Measurements from ENCODE around the gene SERPINA9.

The SERPINA9 gene

DNA sequence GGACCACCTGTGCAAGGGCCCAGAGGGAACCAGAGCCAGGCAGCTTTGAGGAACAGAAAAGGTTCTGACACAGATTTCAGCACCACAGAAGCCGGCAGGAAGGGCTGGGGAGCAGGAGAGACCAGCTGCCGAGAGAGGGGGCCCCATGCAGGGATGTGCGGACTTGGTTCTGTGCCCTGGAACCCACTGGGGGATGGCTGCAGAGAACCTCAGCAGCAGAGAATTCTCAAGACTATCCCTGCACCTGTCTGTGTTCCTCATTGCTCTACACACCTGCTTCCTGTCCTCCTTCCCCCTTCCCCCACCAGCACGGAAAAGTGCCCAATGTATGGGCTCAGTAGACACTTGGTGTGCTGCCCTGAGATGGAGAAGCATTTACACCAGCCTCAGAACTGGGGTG, 3.2 kb downstream of the SERPINA9 start:
- Histone ChIP-seq H3K4me3 (replicated peaks; ENCODE audit: low read depth, low read length) (no peak overlapping the region), H3K27me3 (replicated peaks; ENCODE audit: control insufficient read depth, insufficient read depth, low read length) (no peaks in the 10 kb centered on the region; the same call in 1 of the 2 replicates), H3K36me3 (ENCODE audit: control insufficient read depth, insufficient read depth, low read length) (no peaks in the 10 kb centered on the region)
- TF ChIP-seq, protein P1, sequence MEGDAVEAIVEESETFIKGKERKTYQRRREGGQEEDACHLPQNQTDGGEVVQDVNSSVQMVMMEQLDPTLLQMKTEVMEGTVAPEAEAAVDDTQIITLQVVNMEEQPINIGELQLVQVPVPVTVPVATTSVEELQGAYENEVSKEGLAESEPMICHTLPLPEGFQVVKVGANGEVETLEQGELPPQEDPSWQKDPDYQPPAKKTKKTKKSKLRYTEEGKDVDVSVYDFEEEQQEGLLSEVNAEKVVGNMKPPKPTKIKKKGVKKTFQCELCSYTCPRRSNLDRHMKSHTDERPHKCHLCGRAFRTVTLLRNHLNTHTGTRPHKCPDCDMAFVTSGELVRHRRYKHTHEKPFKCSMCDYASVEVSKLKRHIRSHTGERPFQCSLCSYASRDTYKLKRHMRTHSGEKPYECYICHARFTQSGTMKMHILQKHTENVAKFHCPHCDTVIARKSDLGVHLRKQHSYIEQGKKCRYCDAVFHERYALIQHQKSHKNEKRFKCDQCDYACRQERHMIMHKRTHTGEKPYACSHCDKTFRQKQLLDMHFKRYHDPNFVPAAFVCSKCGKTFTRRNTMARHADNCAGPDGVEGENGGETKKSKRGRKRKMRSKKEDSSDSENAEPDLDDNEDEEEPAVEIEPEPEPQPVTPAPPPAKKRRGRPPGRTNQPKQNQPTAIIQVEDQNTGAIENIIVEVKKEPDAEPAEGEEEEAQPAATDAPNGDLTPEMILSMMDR (IDR thresholded peaks at IDR 0.05; ENCODE audit: insufficient read depth, low read length, poor library complexity, severe bottlenecking) = no peak
- no peak for DNase-seq (ENCODE audit: extremely low read depth, insufficient read length)

DNA sequence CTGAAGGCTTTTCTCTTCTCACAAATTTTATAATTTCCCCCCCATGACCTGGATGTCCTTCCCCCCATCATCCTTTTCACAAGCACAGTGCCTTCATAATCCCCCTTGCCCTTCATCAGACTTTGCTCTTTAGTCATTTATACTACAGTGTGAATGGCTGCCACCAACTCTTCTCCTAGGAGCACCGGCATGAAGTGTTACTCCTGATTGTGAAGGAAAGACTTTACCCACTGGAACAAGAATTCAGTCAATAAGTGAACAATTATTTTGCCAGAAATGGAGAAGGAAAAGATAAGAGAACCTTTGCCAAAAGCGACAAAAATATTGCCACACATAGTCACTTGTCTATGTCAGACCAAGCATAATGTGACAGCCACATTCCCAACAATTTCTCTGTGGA, 5.0 kb downstream of the SERPINA9 start:
- DNase-seq (ENCODE audit: extremely low read depth, insufficient read length) = no peak
- TF ChIP-seq, protein P1 (IDR thresholded peaks at IDR 0.05; ENCODE audit: insufficient read depth, low read length, poor library complexity, severe bottlenecking) = no peak
- Histone ChIP-seq H3K36me3 (ENCODE audit: control insufficient read depth, insufficient read depth, low read length) (no peaks in the 10 kb centered on the region), H3K27me3 (replicated peaks; ENCODE audit: control insufficient read depth, insufficient read depth, low read length) (no peaks in the 10 kb centered on the region; the same call in 1 of the 2 replicates), H3K4me3 (replicated peaks; ENCODE audit: low read depth, low read length) (no peak overlapping the region)

DNA sequence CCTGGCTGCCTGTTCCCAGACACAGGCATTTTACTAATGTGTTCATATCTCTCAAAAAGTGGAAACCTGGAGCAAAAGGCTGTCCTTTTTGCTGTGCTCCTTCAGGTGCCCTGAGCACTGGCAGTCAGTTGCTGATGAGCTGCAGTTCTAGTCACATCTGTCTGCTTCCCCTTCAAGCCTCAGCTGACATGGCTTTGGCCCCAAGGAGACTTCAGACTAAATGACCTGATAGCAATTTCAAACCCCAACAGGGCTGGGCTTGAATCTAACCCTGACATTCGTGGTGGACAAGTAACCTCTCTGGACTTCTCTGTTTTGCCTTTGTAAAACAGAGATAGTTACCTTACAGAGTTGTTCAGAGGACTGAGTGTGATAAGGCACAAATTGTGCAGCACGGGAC, 5.7 kb downstream of the SERPINA9 start:
- TF ChIP-seq, protein P1 (IDR thresholded peaks at IDR 0.05; ENCODE audit: insufficient read depth, low read length, poor library complexity, severe bottlenecking) = no peak
- no peak for DNase-seq (ENCODE audit: extremely low read depth, insufficient read length)
- H3K27me3 ChIP-seq (replicated peaks; ENCODE audit: control insufficient read depth, insufficient read depth, low read length) = no peaks in the 10 kb centered on the region; the same call in 1 of the 2 replicates
- no peaks in the 10 kb centered on the region for H3K36me3 ChIP-seq (ENCODE audit: control insufficient read depth, insufficient read depth, low read length)
- H3K4me3 ChIP-seq (replicated peaks; ENCODE audit: low read depth, low read length) = no peak overlapping the region

DNA sequence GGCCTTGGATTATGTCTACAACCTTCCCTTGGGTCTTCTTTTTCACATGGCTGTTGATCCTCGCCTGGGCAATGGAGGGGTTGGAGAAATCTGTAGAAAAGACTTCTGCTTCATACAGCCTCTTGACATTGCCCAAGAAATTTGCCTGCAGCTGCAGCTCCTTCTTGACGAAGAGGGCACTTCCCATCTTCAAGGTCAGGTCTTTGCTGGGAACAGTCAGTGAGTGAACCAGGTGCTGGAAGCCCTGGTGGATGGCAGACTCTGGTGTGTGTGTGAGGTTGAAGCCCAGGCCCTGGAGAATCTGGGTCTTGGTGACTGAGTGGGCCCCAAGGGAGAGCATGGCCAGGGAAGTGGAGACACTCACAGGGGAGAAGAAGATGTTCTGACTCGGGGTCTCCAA, 6.7 kb downstream of the SERPINA9 start:
- no peak overlapping the region for H3K4me3 ChIP-seq (replicated peaks; ENCODE audit: low read depth, low read length)

DNA sequence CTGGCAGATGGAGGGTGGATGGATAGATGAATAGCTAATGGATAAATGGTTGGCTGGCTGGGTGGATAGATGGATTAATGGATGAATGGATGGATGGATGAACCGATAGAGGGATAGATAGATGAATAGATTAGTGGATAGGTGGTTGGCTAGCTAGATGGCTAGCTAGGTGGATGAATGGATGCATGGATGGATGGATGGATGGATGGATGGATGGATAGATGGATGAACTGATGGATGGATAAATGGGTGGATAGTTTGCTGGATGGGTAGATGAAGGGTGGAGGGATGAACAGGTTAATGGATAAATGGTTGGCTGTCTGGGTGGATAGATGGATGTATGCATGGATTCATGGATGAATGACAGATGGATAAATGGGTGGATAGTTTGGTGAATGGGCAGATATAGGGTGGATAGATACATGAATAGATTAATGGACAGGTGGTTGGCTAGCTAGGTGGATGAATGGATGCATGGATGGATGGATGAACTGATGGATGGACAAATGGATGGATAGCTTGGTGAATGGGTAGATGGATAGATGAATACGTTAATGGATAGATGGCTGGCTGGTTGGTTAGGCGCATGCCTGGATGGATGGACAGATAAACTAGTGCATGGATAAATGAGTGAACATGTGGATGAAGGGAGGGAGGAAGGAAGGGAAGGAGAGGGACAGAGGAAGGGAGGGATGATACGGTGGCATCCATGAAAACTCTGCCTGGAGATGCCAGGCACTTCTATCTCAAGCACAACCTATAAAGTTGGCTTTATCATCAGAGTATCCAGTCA, 8.1 kb downstream of the SERPINA9 start:
- Histone ChIP-seq H3K27me3 (replicated peaks; ENCODE audit: control insufficient read depth, insufficient read depth, low read length) (no peaks in the 10 kb centered on the region; the same call in 1 of the 2 replicates), H3K4me3 (replicated peaks; ENCODE audit: low read depth, low read length) (no peak overlapping the region), H3K36me3 (ENCODE audit: control insufficient read depth, insufficient read depth, low read length) (no peaks in the 10 kb centered on the region)
- TF ChIP-seq, protein P1 (IDR thresholded peaks at IDR 0.05; ENCODE audit: insufficient read depth, low read length, poor library complexity, severe bottlenecking) = no peak
- DNase-seq (ENCODE audit: extremely low read depth, insufficient read length) = no peak

More for the DNA sequence above, 6.7 kb downstream of the SERPINA9 start:
- TF ChIP-seq, protein P1 (IDR thresholded peaks at IDR 0.05; ENCODE audit: insufficient read depth, low read length, poor library complexity, severe bottlenecking) = no peak
- no peak for DNase-seq (ENCODE audit: extremely low read depth, insufficient read length)
- Histone ChIP-seq H3K36me3 (ENCODE audit: control insufficient read depth, insufficient read depth, low read length) (no peaks in the 10 kb centered on the region), H3K27me3 (replicated peaks; ENCODE audit: control insufficient read depth, insufficient read depth, low read length) (no peaks in the 10 kb centered on the region; the same call in 1 of the 2 replicates)

Data from GM06990 (cell line).